Activated T-helper 17 cell treated with anti-CD3 and anti-CD28 coated beads, Interleukin-2, amount 50 U/mL, for 72 hours (primary cell): ENCODE results near the gene KCNT2. TPM values are rescaled to one million over a fixed set of nuclear protein-coding genes. Genes with fewer than 3 reads are reported as not detected.

Experiments
- ATAC-seq: fragments of 150-1000 bp; cut with Tn5 transposase; replicated peaks from 2 replicates; pipeline ENCODE4 v1.10.0; 2021; ENCODE audit warnings: mild to moderate bottlenecking, moderate library complexity
- H3K27ac Mint-ChIP-seq: one replicate; pipeline ENCODE4 v1.8.0; 2022; ENCODE audit warnings: mixed read lengths
- H3K27me3 Mint-ChIP-seq: one replicate; pipeline ENCODE4 v1.8.0; 2022; ENCODE audit warnings: mixed read lengths
- H3K36me3 Mint-ChIP-seq: one replicate; pipeline ENCODE4 v1.8.0; 2022; ENCODE audit warnings: low read depth, mild to moderate bottlenecking, mixed read lengths
- H3K4me1 Mint-ChIP-seq: one replicate; pipeline ENCODE4 v1.8.0; 2022; ENCODE audit warnings: mixed read lengths
- H3K4me3 Mint-ChIP-seq: one replicate; pipeline ENCODE4 v1.8.0; 2022; ENCODE audit warnings: mild to moderate bottlenecking, mixed read lengths
- H3K9me3 Mint-ChIP-seq: one replicate; pipeline ENCODE4 v1.8.0; 2022; ENCODE audit warnings: mixed read lengths
- total RNA-seq, 2 donors: library from RNA; stranded (reverse); gene quantifications; one replicate each; pipeline ENCODE4 v1.2.3, GENCODE V29; 2022

The KCNT2 gene
- total RNA-seq, 2 donors from 2014 or later: 0.04 to 0.48 TPM

DNA sequence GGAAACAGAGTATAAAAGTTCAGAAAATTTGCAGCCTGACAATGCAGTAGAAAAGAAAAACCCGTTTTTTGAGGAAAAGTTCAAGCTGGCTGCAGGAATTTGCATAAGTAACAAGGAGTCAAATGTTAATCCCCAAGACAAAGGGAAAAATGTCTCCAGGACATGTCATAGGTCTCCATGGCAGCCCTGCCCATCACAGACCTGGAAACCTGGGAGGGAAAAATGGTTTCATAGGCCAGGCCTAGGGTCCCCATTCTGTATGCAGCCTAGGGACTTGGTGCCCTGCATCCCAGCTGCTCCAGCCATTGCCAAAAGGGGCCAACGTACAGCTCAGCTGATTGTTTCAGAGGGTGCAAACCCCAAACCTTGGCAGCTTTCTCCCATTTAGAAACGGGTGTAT, 3.6 kb upstream of the KCNT2 start:
- no peak overlapping the region for H3K27ac Mint-ChIP-seq
- H3K9me3 Mint-ChIP-seq: no peaks in the 10 kb centered on the region
- H3K36me3 Mint-ChIP-seq: no peaks in the 10 kb centered on the region
- peaks cover 26% of the 10 kb centered on the region for H3K27me3 Mint-ChIP-seq
- no peak overlapping the region for H3K4me3 Mint-ChIP-seq
- no peak for ATAC-seq
- peaks cover 6% of the 10 kb centered on the region for H3K4me1 Mint-ChIP-seq

DNA sequence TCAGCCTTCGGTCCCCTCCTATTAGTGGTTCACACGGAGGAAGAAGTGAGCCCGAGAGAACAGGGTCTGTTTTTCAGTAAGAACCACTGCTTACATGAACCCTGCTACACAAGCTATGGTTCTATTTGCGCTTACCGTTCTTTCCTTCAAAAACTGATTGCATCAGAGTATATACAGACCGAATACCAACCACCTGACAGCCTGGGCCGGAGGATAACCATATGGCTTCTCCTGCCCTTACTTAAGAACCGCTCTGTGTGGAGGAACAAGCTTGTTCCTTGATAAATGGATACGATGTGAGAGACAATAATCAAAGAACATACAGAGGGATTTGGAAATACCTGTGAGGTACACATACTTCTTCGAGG, 1.1 kb upstream of the KCNT2 start:
- H3K4me1 Mint-ChIP-seq: peaks cover 6% of the 10 kb centered on the region
- H3K4me3 Mint-ChIP-seq: peak overlapping the region; percentile 87
- no peaks in the 10 kb centered on the region for H3K9me3 Mint-ChIP-seq
- no peak for ATAC-seq
- H3K27me3 Mint-ChIP-seq: peaks cover 27% of the 10 kb centered on the region
- H3K36me3 Mint-ChIP-seq: no peaks in the 10 kb centered on the region
- H3K27ac Mint-ChIP-seq: no peak overlapping the region

DNA sequence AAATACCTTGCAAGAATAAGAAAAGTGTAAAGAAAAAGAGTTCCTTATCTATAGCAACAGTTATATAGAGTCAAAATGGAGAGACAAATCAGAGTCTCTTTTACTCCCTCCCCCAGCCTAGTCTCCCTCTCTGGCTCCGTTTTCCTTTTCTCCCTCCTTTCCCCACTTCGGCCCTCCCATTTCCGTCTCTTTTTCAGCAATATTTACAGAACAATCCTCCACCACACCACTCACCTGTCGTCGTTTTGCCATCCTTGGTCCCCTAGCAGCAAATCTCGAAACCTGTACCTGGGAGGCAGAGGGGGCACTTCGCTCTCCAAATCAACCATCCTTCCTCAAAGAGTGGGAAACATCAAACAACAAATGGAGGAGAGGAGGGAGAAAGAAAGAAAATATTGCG, 259 bp downstream of the KCNT2 start:
- H3K4me1 Mint-ChIP-seq: peaks cover 6% of the 10 kb centered on the region
- peak overlapping the region; percentile 87 for H3K4me3 Mint-ChIP-seq
- peaks cover 26% of the 10 kb centered on the region for H3K27me3 Mint-ChIP-seq
- H3K27ac Mint-ChIP-seq: peak overlapping the region; percentile 31
- ATAC-seq: no peak
- H3K36me3 Mint-ChIP-seq: no peaks in the 10 kb centered on the region
- no peaks in the 10 kb centered on the region for H3K9me3 Mint-ChIP-seq

DNA sequence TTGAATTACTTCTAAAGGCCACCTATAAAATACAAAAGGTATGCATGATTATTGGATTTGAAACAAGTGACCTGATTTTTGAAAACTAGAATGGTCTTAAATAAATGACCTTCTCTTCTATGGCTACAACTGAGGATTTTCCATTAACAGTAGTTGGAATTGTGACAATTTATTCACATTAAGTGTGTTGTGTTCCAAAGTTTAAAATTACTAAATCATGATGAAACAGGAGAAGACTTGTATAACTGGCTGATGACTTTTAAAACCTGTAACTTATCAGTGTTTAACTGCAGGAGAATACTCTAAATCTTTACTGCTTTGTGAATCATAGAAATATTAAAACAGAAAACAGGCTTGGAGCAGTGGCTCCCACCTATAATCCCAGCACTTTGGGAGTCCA, 4.6 kb downstream of the KCNT2 start:
- no peaks in the 10 kb centered on the region for H3K36me3 Mint-ChIP-seq
- no peaks in the 10 kb centered on the region for H3K9me3 Mint-ChIP-seq
- no peak overlapping the region for H3K27ac Mint-ChIP-seq
- no peak overlapping the region for H3K4me3 Mint-ChIP-seq
- no peak for ATAC-seq
- peaks cover 19% of the 10 kb centered on the region for H3K27me3 Mint-ChIP-seq
- peaks cover 6% of the 10 kb centered on the region for H3K4me1 Mint-ChIP-seq

DNA sequence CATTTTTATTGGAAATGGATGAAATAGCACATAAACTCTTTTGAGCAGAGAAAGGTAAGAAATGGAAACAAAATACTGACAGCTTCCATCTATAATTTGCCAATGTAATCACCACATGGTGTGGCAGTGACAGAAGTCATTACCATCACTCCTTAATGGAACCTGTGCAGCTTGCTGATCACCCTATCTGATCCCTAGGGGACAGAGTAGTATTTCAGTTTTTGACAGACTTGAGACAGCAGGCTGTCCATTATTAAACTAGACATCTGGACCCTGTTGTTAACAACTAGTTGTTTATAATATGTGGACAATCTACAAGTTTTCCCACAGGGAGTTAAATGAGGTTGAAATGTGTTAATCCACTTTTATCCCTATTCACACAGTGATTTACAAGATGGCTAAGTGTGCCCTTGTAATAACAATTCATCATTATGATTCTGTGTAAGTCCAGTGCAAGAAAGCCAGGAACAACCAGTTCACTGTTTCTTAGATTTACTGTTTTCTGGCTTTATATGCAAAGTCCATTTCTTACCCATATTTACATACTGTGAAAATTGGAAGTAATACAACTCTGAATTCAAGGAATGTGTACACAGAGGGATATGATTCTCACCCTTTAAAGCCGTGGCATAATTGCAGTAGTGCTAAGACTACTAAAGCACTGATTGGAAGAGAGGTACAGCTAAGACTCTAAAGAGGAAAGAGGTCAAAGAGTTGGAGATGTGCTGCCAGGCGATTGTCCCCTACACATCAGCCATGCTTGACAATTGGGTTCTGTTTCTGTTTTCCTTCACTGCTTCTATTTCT, 9.1 kb downstream of the KCNT2 start:
- H3K4me3 Mint-ChIP-seq: no peak overlapping the region
- no peak for ATAC-seq
- H3K4me1 Mint-ChIP-seq: no peaks in the 10 kb centered on the region
- no peaks in the 10 kb centered on the region for H3K36me3 Mint-ChIP-seq
- peaks cover 8% of the 10 kb centered on the region for H3K27me3 Mint-ChIP-seq
- no peak overlapping the region for H3K27ac Mint-ChIP-seq
- H3K9me3 Mint-ChIP-seq: no peaks in the 10 kb centered on the region

DNA sequence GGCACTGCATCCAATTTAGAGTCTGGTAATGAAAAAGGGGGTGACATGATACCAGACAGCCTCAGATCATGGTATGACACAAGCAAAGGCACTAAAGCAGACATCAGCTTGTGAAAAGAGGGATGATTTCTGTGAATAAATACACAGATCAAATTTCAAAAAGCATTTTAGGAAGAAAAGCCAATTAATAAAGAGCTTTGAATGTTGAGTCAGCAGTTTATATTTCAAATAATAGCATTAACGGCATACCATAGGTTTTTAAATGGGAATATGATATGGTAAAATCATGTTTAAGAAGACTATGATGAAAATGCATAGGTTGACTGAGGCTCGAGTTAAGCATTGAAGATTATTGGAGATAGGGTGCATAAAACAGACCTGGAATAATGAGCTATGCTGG, 13.5 kb downstream of the KCNT2 start:
- H3K27ac Mint-ChIP-seq: no peak overlapping the region
- no peaks in the 10 kb centered on the region for H3K36me3 Mint-ChIP-seq
- H3K9me3 Mint-ChIP-seq: no peaks in the 10 kb centered on the region
- H3K27me3 Mint-ChIP-seq: peaks cover 3% of the 10 kb centered on the region
- no peak overlapping the region for H3K4me3 Mint-ChIP-seq
- no peak for ATAC-seq
- H3K4me1 Mint-ChIP-seq: no peaks in the 10 kb centered on the region

DNA sequence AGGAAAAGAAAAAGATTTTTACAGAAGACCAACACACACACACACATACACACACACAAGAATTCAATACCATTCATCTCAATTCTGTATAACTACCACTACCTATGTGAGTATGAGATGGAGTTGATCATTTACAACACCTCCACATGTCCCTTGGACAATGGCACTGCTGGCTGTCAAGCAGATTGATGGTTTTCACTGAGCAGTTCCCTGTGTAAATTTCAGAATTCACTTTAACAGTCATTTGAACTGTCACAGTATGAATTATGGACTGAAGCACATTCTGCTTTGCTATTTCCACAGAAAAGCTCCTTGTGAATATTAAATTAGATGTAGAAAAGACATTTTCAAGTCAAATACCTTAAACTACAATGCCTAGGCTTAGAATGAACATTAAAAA, 14.3 kb downstream of the KCNT2 start:
- peaks cover 3% of the 10 kb centered on the region for H3K27me3 Mint-ChIP-seq
- no peak overlapping the region for H3K27ac Mint-ChIP-seq
- no peaks in the 10 kb centered on the region for H3K4me1 Mint-ChIP-seq
- ATAC-seq: no peak
- H3K36me3 Mint-ChIP-seq: no peaks in the 10 kb centered on the region
- no peak overlapping the region for H3K4me3 Mint-ChIP-seq
- H3K9me3 Mint-ChIP-seq: no peaks in the 10 kb centered on the region

DNA sequence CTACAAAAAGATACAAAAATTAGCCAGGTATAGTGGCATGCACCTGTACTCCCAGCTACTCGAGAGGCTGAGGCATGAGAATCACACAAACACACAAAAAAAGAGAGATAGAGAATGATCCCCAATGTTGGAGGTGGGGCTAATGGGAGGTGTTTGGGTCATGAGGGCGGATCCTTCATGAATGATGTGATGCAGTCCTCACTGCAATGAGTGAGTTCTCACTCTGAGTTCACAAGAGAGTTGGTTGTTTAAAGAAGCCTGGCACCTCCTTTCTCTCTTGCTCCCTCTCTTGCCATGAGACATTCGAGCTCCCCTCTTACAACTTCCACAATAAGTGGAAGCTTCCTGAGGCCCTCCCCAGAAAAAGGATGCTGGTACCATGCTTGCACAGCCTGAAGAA, 17.3 kb downstream of the KCNT2 start:
- Mint-ChIP-seq H3K36me3 (no peaks in the 10 kb centered on the region), H3K4me3 (no peak overlapping the region), H3K27ac (no peak overlapping the region), H3K9me3 (no peaks in the 10 kb centered on the region), H3K27me3 (peaks cover 3% of the 10 kb centered on the region), H3K4me1 (no peaks in the 10 kb centered on the region)
- ATAC-seq: no peak

DNA sequence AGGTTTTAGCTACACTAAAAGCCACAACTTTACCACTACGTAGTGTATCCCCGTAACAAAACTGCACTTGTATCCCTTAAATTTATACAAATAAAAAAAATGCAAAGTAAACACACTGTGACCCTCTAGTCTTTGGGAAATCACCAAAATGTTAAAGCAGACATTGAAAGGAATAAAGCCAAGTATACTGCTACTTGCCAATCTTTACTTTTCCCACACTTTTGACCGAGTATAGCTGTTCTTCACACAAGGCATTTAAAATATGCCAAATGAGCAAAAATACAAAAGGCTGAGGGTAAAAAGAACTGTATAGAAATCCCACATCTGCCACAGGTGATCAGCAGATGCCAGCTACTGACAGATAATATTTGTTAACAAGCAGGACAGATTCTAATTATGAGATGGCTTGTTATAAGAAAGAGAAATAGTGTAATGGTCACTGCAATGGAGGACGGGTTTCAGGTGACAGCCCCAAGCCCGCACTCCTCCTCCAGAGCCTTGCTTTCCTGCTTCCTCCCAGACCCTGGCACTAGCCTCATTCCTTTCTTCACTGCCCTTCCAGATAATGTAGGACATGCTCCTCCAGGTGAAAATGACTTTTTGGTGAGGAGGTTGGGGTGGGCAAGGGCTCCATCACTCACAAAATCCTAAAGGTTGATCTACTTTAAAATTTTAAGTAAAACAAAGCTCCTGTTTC, 18.1 kb downstream of the KCNT2 start:
- H3K4me3 Mint-ChIP-seq: no peak overlapping the region
- H3K4me1 Mint-ChIP-seq: no peaks in the 10 kb centered on the region
- no peaks in the 10 kb centered on the region for H3K9me3 Mint-ChIP-seq
- no peak for ATAC-seq
- no peaks in the 10 kb centered on the region for H3K36me3 Mint-ChIP-seq
- no peak overlapping the region for H3K27ac Mint-ChIP-seq
- H3K27me3 Mint-ChIP-seq: peaks cover 3% of the 10 kb centered on the region

DNA sequence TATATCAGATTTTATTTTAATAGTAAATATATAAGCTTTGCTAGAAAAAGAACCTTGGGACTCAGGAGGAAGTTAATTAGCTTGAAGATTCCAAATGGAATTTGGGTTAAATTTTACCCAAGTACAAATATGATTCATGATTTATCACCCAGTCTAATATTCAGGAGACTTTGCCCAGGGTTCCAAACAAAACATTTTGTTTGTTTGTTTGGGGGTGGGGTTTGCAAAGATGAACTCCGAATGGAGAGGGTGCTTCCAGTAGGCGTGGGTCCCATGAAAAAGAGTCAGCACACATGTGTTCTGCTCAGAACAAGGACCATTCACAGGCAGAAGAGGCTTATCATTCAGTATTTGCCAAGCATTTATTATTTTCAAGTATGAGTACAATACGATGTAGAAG, 23.5 kb downstream of the KCNT2 start:
- H3K4me1 Mint-ChIP-seq: no peaks in the 10 kb centered on the region
- H3K9me3 Mint-ChIP-seq: no peaks in the 10 kb centered on the region
- no peaks in the 10 kb centered on the region for H3K36me3 Mint-ChIP-seq
- no peak for ATAC-seq
- no peak overlapping the region for H3K27ac Mint-ChIP-seq
- H3K27me3 Mint-ChIP-seq: no peaks in the 10 kb centered on the region
- H3K4me3 Mint-ChIP-seq: no peak overlapping the region

DNA sequence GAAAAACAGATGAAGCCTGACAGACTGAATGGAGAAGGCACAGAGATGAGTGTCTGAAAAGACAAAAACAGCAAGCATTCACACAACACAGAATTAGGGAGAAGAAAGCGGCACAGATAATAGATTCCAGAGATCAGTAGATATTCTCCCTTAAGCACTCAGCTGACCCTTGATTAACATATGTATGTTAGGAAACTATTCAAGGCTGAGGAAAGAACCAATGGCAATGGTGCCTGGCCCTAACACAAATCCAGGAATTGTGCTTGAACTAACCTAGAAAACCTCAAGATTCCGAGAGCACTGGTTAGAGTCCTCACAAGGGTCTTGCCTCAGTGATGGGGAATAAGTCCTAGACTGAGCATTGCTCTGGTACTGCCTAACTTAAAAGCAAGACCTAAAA, 30.9 kb downstream of the KCNT2 start:
- no peak for ATAC-seq

DNA sequence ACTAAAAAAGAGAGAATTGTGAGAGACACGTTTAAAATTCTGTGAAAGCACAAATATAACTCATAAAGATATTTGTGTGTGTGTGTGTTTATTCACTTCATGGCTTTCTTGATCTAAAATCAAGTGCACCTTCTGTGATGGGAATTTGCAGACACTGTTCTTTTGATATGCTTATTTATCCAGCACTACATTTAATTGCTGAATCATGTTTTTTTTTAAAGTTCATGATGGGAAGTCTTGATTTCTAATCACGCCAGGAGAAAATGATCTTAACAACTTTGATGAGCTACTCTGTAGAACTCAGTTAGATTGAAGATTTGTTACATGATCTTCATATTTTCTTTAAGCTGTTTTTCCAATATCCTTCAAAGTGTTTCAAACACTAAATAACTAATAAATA, 35.0 kb downstream of the KCNT2 start:
- Mint-ChIP-seq H3K27me3 (peaks cover 4% of the 10 kb centered on the region), H3K4me3 (no peak overlapping the region), H3K27ac (no peak overlapping the region), H3K36me3 (no peaks in the 10 kb centered on the region), H3K9me3 (no peaks in the 10 kb centered on the region), H3K4me1 (no peaks in the 10 kb centered on the region)
- no peak for ATAC-seq

More for the DNA sequence above, 30.9 kb downstream of the KCNT2 start:
- Mint-ChIP-seq H3K4me1 (no peaks in the 10 kb centered on the region), H3K36me3 (no peaks in the 10 kb centered on the region), H3K27me3 (peaks cover 4% of the 10 kb centered on the region), H3K4me3 (no peak overlapping the region), H3K9me3 (no peaks in the 10 kb centered on the region), H3K27ac (no peak overlapping the region)

DNA sequence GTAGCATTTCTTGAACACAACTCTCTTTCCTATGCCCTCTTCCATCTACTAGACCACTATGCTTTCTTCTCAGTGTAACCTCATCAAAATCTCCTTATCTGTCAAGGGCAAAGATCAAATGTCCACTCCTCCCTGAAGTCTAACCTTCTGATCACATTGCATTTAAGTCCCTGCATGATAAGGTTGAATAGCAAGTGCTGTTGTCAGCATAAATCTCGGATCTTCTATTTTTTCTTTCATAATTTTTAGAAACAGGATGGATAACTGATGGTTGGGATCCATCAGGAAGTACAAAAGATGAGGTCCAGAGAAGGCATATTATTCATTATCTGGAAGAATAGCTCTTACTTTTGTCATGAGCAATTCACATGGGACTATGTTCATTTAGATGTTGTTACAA, 41.0 kb downstream of the KCNT2 start:
- no peak for ATAC-seq
- Mint-ChIP-seq H3K4me1 (no peaks in the 10 kb centered on the region), H3K36me3 (no peaks in the 10 kb centered on the region), H3K9me3 (peaks cover 7% of the 10 kb centered on the region), H3K27ac (no peak overlapping the region), H3K4me3 (no peak overlapping the region), H3K27me3 (no peaks in the 10 kb centered on the region)

DNA sequence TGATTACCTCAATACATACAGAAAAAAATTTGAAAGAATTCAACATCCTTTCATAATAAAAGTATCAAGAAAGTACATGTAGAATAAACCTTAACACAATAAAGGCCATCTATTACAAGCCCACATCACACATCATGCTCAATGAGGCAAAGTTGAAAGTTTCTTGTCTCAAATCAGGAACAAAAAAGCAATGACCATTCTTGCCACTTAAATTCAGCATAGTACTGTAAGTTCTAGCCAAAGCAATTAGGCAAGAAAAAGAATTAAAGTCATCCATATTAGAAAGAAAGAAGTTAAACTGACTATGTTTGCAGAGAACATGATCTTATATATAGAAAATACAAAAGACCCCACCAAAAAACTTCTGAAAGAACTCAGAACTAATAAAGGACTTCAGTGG, 44.5 kb downstream of the KCNT2 start:
- ATAC-seq: no peak
- no peak overlapping the region for H3K27ac Mint-ChIP-seq
- H3K27me3 Mint-ChIP-seq: no peaks in the 10 kb centered on the region
- peaks cover 7% of the 10 kb centered on the region for H3K9me3 Mint-ChIP-seq
- H3K4me1 Mint-ChIP-seq: no peaks in the 10 kb centered on the region
- H3K36me3 Mint-ChIP-seq: no peaks in the 10 kb centered on the region
- H3K4me3 Mint-ChIP-seq: no peak overlapping the region

DNA sequence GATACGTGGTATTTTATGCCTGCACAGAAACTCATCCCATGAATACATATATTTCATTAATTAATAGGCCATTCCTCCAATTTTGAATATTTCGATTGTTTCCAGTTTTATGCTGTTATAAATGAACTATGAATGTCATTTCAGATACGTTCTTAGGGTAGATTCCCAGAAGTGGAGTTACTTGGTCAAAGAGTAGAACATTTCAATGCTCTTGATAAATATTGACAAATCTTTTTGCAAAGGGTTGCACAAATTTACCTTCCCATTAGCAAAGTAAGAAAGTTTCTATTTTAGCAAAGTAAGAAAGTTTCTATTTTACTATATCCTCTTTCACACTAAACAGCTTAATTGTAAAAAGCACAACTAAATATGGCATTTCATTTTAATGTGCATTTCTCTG, 48.9 kb downstream of the KCNT2 start:
- no peaks in the 10 kb centered on the region for H3K4me1 Mint-ChIP-seq
- peaks cover under 1% of the 10 kb centered on the region for H3K9me3 Mint-ChIP-seq
- ATAC-seq: no peak
- H3K27ac Mint-ChIP-seq: no peak overlapping the region
- H3K27me3 Mint-ChIP-seq: no peaks in the 10 kb centered on the region
- no peaks in the 10 kb centered on the region for H3K36me3 Mint-ChIP-seq
- no peak overlapping the region for H3K4me3 Mint-ChIP-seq
